Peyer's patch (tissue), 4 donors: Measurements from ENCODE around the gene PSPH. TPM values are rescaled to one million over a fixed set of nuclear protein-coding genes. Genes with fewer than 3 reads are reported as not detected.
"Not testable (repeated sequence)": the region's sequence is repeated elsewhere in the genome, so short reads cannot be mapped to it uniquely, and the experiment has no call there.

Experiments used
- DNase-seq, 3 donors: peaks; one replicate each; pipeline ENCODE4 v3.0.0-alpha.2; 2017 to 2019
- H3K27ac ChIP-seq, 4 donors: fragments of 200-600 bp; sonication (generic); one replicate each; pipeline ENCODE4 v1.5.1; 2016 to 2019
- H3K27me3 ChIP-seq, 2 donors: fragments of 200-600 bp; sonication (generic); one replicate each; pipeline ENCODE4 v1.5.1; 2019
- H3K36me3 ChIP-seq, 3 donors: fragments of 200-600 bp; sonication (generic); one replicate each; pipeline ENCODE4 v1.5.1; 2016 to 2019
- H3K4me1 ChIP-seq, 4 donors: fragments of 200-600 bp; sonication (generic); one replicate each; pipeline ENCODE4 v1.5.1; 2016 to 2019
- H3K4me3 ChIP-seq, 4 donors: fragments of 200-600 bp; sonication (generic); 1 replicate in 3 of 4; 2 replicates in 1 of 4; pipeline ENCODE4 v1.5.1; 2016 to 2019; ENCODE audit warnings: mild to moderate bottlenecking in 1 of 4
- H3K9me3 ChIP-seq, 4 donors: fragments of 200-600 bp; sonication (generic); one replicate each; pipeline ENCODE4 v1.5.1; 2016 to 2019; ENCODE audit warnings: mild to moderate bottlenecking in 1 of 4
- CTCF ChIP-seq, 6 experiments: fragments of 450-650 bp in 4 of 6; fragments of 200-600 bp in 2 of 6; sonication (generic) in 1 of 6; IDR thresholded peaks; one replicate each; pipeline ENCODE4 v1.5.1; 2017 to 2019; ENCODE audit warnings: antibody characterized with exemption in 6 of 6, mild to moderate bottlenecking in 3 of 6, moderate library complexity in 1 of 6
- POLR2A ChIP-seq, 2 donors: fragments of 450-650 bp; IDR thresholded peaks; one replicate each; pipeline ENCODE4 v1.5.1; 2017; ENCODE audit warnings: antibody characterized with exemption in 2 of 2, mild to moderate bottlenecking in 2 of 2, moderate library complexity in 2 of 2
- total RNA-seq, 4 donors: library from RNA; depleted of rRNA; stranded (reverse); fragments of >200 nt; gene quantifications; one replicate each; pipeline ENCODE4 v1.1.0, GENCODE V29; 2016

Gene PSPH
- total RNA-seq, result 10 to 100 TPM; 12.3 to 25.6 (median 16.1) TPM

DNA sequence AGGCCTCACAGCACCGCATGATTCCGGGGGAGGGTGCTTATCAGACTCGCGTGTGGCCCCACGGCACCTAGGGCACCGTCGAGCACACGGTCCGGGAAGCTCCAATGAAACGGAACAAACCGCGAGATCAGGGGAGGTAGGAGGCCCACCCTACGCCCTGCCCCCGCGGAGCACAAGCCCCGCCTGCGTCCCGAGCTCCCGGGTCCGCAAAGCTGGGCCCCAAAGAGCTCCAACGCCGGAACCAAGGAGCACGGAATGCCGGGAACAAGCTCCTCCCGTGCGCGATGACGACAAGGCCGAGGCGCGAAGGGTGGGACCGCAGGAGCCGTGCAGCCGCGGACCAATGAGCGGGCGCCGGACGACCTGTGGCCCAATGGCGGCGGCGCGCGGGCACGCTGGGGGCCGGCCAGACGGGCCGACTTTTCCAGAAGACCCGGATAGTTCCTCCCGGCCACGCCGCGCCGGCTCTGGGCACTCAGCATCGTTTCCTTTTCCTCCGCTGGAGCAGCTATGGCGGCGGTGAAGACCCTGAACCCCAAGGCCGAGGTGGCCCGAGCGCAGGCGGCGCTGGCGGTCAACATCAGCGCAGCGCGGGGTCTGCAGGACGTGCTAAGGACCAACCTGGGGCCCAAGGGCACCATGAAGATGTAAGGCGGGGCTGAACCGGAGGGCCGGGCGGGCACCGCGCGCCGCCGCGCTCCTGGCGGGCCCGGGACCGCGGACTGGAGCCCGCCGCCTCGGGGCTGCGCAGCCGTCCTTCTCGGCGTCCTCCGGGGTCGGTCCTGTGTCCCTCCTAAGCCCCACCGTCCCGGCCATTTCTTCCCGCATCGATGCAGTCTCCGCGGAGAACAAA, at the start of gene PSPH, which contains the start of gene CCT6A:
TSS of gene PSPH (minus strand) at position 106 of the 853 bp plus-strand sequence. CDS start 30,232 bp downstream, outside the sequence.
TSS of gene CCT6A (plus strand) at position 427 of the 853 bp plus-strand sequence. CDS start at position 511, 84 bp downstream.
- peak; percentile 95 to 98 (median 98) for DNase-seq
- TF ChIP-seq POLR2A (IDR thresholded peaks at IDR 0.05), result peak; percentile 74 to 91
- TF ChIP-seq CTCF (IDR thresholded peaks at IDR 0.05), result no peak
- Histone ChIP-seq H3K27me3 (no peaks in the 10 kb centered on the region), H3K36me3 (peaks cover 0 to 34% (median 0%) of the 10 kb centered on the region in 3 donors), H3K4me1 (peaks cover 0 to 38% (median 3%) of the 10 kb centered on the region in 4 donors), H3K9me3 (no peaks in the 10 kb centered on the region), H3K4me3 (peak within 1 kb of the TSS; percentile 78 to 92 (median 83)), H3K27ac (peak within 1 kb of the TSS; percentile 84 to 90 (median 89))

DNA sequence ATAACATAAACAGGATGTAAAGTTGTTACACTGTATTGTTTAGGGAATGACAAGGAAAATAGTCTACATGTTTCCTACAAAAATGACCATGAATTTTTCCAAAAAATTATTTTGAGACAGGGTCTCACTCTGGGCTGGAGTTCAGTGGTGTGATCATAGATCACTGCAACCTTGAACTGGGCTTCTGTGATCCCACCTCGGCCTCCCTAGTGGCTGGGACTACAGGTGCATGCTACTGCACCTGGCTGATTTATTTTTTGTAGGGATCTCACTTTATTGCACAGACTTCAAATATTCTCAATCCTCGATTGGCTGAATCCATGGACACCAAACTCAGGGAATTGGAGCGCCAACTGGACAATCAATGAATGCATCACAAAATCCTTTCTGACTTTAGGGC, 48.4 kb upstream of the PSPH start:
- Histone ChIP-seq H3K36me3 (peaks cover 0 to 49% (median 0%) of the 10 kb centered on the region in 3 donors), H3K27me3 (no peaks in the 10 kb centered on the region), H3K4me1 (peaks cover 0 to 1% (median 0%) of the 10 kb centered on the region in 4 donors), H3K9me3 (no peaks in the 10 kb centered on the region), H3K4me3 (no peak overlapping the region), H3K27ac (no peak overlapping the region)
- TF ChIP-seq CTCF (IDR thresholded peaks at IDR 0.05) (no peak), POLR2A (IDR thresholded peaks at IDR 0.05) (no peak)
- no peak for DNase-seq

DNA sequence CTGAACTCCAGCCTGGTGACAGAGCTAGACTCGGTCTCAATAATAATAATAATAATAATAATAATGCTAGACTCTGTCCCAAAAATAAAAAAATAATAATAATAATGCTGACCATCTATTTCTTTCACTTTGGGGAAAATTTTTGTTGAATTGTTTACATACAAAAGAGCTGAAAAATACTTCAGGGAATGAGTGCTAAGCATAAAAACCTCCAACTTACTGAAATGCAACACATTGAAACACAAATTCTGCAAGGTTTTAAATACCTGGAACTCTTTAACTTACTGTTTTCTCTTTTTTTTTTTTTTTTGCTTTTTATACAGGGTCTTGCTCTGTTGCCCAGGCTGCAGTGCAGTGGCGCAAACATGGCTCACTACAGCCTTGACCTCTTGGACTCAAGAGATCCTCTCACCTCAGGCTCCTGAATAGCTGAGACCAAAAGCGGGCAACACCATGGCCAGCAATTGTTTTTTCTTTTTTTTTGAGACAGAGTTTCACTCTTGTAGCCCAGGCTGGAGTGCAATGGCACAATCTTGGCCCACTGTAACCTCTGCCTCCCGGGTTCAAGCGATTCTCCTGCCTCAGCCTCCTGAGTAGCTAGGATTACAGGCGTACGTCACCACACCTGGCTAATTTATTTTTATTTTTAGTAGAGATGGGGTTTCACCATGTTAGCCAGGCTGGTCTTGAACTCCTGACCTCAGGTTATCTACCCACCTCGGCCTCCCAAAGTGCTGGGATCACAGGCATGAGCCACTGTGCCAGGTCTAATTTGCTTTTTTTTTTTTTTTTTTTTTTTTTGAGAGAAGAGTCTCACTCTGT, 47.2 kb upstream of the PSPH start:
- not testable (repeated sequence) for H3K4me3 ChIP-seq, H3K27ac ChIP-seq, H3K27me3 ChIP-seq, DNase-seq, H3K4me1 ChIP-seq, H3K9me3 ChIP-seq
- peaks cover 0 to 39% (median 0%) of the 10 kb centered on the region in 3 donors for H3K36me3 ChIP-seq

- no peak for TF ChIP-seq CTCF (IDR thresholded peaks at IDR 0.05)
- no peak for TF ChIP-seq POLR2A (IDR thresholded peaks at IDR 0.05)
- peaks cover 0 to 32% (median 0%) of the 10 kb centered on the region in 3 donors for H3K36me3 ChIP-seq
- H3K4me1 ChIP-seq, result peaks cover 0 to 5% (median 0%) of the 10 kb centered on the region in 4 donors
- H3K4me3 ChIP-seq, result no peak overlapping the region
- no peaks in the 10 kb centered on the region for H3K27me3 ChIP-seq
- H3K27ac ChIP-seq, result no peak overlapping the region
- DNase-seq, result no peak
- H3K9me3 ChIP-seq, result no peaks in the 10 kb centered on the region
Observed at GRCh38 chr7:56097700-56098099, 46.5 kb upstream of the PSPH start.

DNA sequence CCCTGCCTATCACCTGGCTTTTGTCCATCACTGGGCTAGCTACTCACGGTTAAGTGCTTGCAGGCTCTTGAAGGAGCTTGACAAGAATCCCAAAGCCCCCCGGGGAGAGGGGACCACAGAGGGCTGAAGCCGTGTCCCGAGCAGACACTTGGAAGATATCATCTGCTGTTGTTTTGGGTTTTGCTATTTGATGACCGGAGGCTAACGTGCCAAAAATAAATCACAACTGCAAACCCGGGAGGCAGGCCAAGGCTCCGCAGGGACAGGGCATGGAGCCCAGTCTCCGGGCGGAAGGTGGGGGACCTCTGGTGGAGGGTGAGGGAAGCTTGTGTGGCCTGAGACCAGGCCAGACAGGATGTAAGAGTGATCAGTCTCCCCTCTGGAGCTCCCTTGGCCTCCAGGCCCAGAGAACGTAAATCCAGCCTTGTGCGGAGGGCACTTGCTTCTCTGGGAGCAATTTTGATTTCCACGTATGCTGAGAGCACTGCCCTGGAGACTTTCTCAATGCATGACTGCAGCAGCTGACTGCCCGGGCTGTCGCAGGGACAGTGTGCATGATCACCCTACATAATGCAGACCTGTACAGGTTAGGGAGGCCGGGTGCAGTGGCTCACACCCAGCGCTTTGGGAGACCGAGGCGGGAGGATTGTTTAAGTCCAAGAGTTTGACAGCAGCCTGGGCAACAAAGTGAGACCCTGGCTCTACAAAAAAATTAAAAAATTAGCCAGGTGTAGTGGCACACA, 41.7 kb upstream of the PSPH start, which contains the start of gene PHKG1:
TSS of gene PHKG1 (minus strand) at position 164 of the 743 bp plus-strand sequence. CDS start 4,011 bp downstream, outside the sequence.
- Histone ChIP-seq H3K36me3 (no peaks in the 10 kb centered on the region), H3K4me3 (peak within 1 kb of the TSS in 1 of 4 donors; percentile 13), H3K27ac (peak within 1 kb of the TSS; percentile 1 to 67 (median 28)), H3K9me3 (no peaks in the 10 kb centered on the region), H3K4me1 (peaks cover 0 to 14% (median 0%) of the 10 kb centered on the region in 4 donors), H3K27me3 (no peaks in the 10 kb centered on the region)
- peak in 3 of 6 experiments; percentile 12 to 20 (median 15) for TF ChIP-seq CTCF (IDR thresholded peaks at IDR 0.05)
- no peak for TF ChIP-seq POLR2A (IDR thresholded peaks at IDR 0.05)
- DNase-seq, result peak in 2 of 3 donors; percentile 60 to 64

DNA sequence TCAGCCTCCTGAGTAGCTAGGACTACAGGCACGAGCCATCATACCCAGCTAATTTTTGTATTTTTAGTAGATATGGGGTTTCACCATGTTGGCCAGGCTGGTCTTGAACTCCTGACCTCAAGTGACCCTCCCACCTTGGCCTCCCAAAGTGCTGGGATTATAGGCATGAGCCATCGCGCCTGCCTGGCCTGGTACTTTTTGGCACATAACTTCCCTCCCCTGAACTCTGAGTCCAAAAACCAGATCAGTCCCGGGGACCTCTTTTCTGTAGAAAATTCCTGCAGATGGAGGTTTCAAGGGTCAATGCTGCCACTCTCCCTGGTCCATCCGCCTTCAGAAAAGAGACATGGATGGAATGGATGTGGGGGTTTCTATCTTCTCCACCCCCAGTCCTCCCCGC, 41.1 kb upstream of the PSPH start:
- Histone ChIP-seq H3K27ac (peak overlapping the region in 3 of 4 donors; percentile 22 to 67 (median 35)), H3K4me3 (peak overlapping the region in 1 of 4 donors; percentile 13)

More for the DNA sequence above, 41.1 kb upstream of the PSPH start:
- H3K9me3 ChIP-seq, H3K27me3 ChIP-seq, H3K36me3 ChIP-seq, DNase-seq: not testable (repeated sequence)
- H3K4me1 ChIP-seq, result peaks cover 0 to 14% (median 0%) of the 10 kb centered on the region in 4 donors
